Stomach (tissue), 4 donors: ENCODE measurements around the gene ARID3A.

ENCODE experiments used
- EP300 ChIP-seq: sonication (generic); formaldehyde crosslinking; IDR thresholded peaks from one replicate; pipeline ENCODE4 v1.6.1; 2017; ENCODE audit warnings: antibody characterized with exemption
- POLR2A ChIP-seq, 4 donors: fragments of 450-650 bp; IDR thresholded peaks; one replicate each; pipeline ENCODE4 v1.6.1; 2016; ENCODE audit warnings: antibody characterized with exemption in 4 of 4, control low read depth in 2 of 4, mild to moderate bottlenecking in 1 of 4, moderate library complexity in 1 of 4
- TF ChIP-seq, protein P1 (sequence below), 7 experiments: fragments of 450-650 bp in 4 of 7; fragments of 200-600 bp in 3 of 7; sonication (generic) in 3 of 7; IDR thresholded peaks; one replicate each; pipeline ENCODE4 v1.5.1; 2016 to 2019; ENCODE audit warnings: antibody characterized with exemption in 7 of 7, control low read depth in 2 of 7, mild to moderate bottlenecking in 1 of 7

DNA sequence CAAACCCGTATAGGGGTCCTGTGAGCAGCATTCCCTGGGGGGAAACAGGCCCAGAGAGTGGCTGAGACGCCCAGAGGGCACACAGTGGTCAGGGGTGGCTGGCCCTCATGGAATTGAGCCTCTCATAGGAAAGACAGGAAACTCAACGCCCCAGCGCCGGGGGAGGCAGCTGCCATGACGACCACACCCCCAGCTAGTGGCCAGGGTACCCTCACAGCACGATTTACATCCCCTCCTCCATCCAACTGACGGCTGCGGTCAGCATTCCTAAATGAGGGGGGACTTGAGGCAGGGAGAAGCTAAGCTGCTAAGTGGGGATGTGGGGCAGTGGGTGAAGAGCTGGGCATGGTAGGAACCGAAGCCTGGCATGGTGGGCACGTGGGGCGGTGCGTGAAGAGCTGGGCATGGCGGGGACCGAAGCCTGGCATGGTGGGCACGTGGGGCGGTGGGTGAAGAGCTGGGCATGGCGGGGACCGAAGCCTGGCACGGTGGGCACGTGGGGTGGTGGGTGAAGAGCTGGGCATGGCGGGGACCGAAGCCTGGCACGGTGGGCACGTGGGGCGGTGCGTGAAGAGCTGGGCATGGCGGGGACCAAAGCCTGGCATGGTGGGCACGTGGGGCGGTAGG, 42.9 kb upstream of the ARID3A start:
- TF ChIP-seq, protein P1, sequence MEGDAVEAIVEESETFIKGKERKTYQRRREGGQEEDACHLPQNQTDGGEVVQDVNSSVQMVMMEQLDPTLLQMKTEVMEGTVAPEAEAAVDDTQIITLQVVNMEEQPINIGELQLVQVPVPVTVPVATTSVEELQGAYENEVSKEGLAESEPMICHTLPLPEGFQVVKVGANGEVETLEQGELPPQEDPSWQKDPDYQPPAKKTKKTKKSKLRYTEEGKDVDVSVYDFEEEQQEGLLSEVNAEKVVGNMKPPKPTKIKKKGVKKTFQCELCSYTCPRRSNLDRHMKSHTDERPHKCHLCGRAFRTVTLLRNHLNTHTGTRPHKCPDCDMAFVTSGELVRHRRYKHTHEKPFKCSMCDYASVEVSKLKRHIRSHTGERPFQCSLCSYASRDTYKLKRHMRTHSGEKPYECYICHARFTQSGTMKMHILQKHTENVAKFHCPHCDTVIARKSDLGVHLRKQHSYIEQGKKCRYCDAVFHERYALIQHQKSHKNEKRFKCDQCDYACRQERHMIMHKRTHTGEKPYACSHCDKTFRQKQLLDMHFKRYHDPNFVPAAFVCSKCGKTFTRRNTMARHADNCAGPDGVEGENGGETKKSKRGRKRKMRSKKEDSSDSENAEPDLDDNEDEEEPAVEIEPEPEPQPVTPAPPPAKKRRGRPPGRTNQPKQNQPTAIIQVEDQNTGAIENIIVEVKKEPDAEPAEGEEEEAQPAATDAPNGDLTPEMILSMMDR (IDR thresholded peaks at IDR 0.05) = no peak
- TF ChIP-seq POLR2A (IDR thresholded peaks at IDR 0.05) = no peak
- no peak for TF ChIP-seq EP300
